K562 (cell line): ENCODE measurements around the gene ODF4. TPM values are rescaled to one million over a fixed set of nuclear protein-coding genes. Genes with fewer than 3 reads are reported as not detected.

Experiments used
- CXXC5 ChIP-seq: fragments of 250-450 bp; sonication (Bioruptor Pico); IDR thresholded peaks from 2 replicates; pipeline ENCODE4 v1.8.0; 2022; ENCODE audit warnings: inconsistent platforms, mild to moderate bottlenecking, moderate library complexity
- DIDO1 ChIP-seq: fragments of 450-650 bp; IDR thresholded peaks from 2 replicates; pipeline ENCODE4 v1.6.1; 2016; ENCODE audit warnings: low read depth, missing biosample characterization, missing genetic modification characterization
- E2F6 ChIP-seq, 2 experiments: IDR thresholded peaks; 2 replicates each; pipeline ENCODE4 v1.6.1; 2011; ENCODE audit warnings: borderline replicate concordance in 1 of 2, control low read depth in 1 of 2, low read depth in 1 of 2, low read length in 1 of 2, mild to moderate bottlenecking in 1 of 2, mixed read lengths in 1 of 2, moderate library complexity in 1 of 2; ENCODE audit not compliant: insufficient read depth in 1 of 2, insufficient read length in 1 of 2, poor library complexity in 1 of 2, severe bottlenecking in 1 of 2; ENCODE audit errors: extremely low read depth in 1 of 2
- FOSL1 ChIP-seq: fragments of 200-800 bp; sonication (Bioruptor generic); conservative IDR thresholded peaks from 2 replicates; pipeline ENCODE4 v1.6.1; 2016; ENCODE audit warnings: missing genetic modification characterization, missing compliant biosample characterization
- RFX1 ChIP-seq: fragments of 450-650 bp; IDR thresholded peaks from 2 replicates; pipeline ENCODE4 v1.6.1; 2016; ENCODE audit warnings: mild to moderate bottlenecking, moderate library complexity
- ZNF174 ChIP-seq: fragments of 250-450 bp; sonication (Bioruptor Pico); IDR thresholded peaks from 2 replicates; pipeline ENCODE4 v1.4.0; 2020; ENCODE audit warnings: mild to moderate bottlenecking
- ZNF583 ChIP-seq: fragments of 250-450 bp; sonication (Bioruptor Pico); IDR thresholded peaks from 2 replicates; pipeline ENCODE4 v1.4.0; 2020
- ZZZ3 ChIP-seq: fragments of 450-650 bp; IDR thresholded peaks from 2 replicates; pipeline ENCODE4 v1.6.1; 2016; ENCODE audit warnings: antibody characterized with exemption, mild to moderate bottlenecking, moderate library complexity
- polyA plus RNA-seq, 8 experiments: library from polyadenylated mRNA; depleted of rRNA in 4 of 8; stranded (reverse) in 5 of 8; unstranded in 3 of 8; fragments of >200 nt; fragmentation: Nextera tagmentation in 2 of 8; fragmentation: Illumina TruSeq in 1 of 8; extraction: Ambion mirVana in 2 of 8; extraction: Trizol in 1 of 8; gene quantifications; 2 replicates each; pipeline versions ENCODE4 v1.2.1 to v1.2.3, GENCODE V29; 2011 to 2014; ENCODE audit warnings: inconsistent platforms in 1 of 8, missing spikeins in 1 of 8
- total RNA-seq, 7 experiments: library from RNA; depleted of rRNA in 6 of 7; stranded (reverse); fragments of >200 nt in 6 of 7; fragmentation: Illumina TruSeq in 2 of 7; extraction: Trizol in 2 of 7; gene quantifications; 2 replicates each; pipeline versions ENCODE4 v1.2.1 to v1.2.3, GENCODE V29; 2011 to 2021; ENCODE audit warnings: low replicate concordance in 1 of 7
- TF ChIP-seq, protein P1 (sequence below): sonication (generic); formaldehyde crosslinking; IDR thresholded peaks from 2 replicates; pipeline ENCODE4 v1.8.0; 2022; ENCODE audit warnings: mild to moderate bottlenecking, missing genetic modification reagents, borderline replicate concordance

Gene ODF4
- total and polyA plus RNA-seq, 9 of the 15 experiments (the other 6 are each of a cell fraction or from before 2014, with no cell fraction given), result not detected

GRCh38 chr17:8384801-8385378 lies 45.2 kb downstream of the ODF4 start (continued):
- TF ChIP-seq E2F6 (IDR thresholded peaks at IDR 0.05; ENCODE audit: borderline replicate concordance in 1 of 2, extremely low read depth in 1 of 2, insufficient read depth in 1 of 2, insufficient read length in 1 of 2, low read depth in 1 of 2, low read length in 1 of 2, poor library complexity in 1 of 2, severe bottlenecking in 1 of 2) (peak; percentile 68 to 80), ZZZ3 (no peak), ZNF583 (CRISPR knock-in tag) (no peak), ZNF174 (CRISPR knock-in tag) (no peak), CXXC5 (peak; percentile 28; the same call in 1 of the 2 replicates), DIDO1 (tag) (no peak), RFX1 (no peak), FOSL1 (tag) (0 out of 2 replicates have a peak, but pooled peaks have one; percentile 17)
- TF ChIP-seq, protein P1, sequence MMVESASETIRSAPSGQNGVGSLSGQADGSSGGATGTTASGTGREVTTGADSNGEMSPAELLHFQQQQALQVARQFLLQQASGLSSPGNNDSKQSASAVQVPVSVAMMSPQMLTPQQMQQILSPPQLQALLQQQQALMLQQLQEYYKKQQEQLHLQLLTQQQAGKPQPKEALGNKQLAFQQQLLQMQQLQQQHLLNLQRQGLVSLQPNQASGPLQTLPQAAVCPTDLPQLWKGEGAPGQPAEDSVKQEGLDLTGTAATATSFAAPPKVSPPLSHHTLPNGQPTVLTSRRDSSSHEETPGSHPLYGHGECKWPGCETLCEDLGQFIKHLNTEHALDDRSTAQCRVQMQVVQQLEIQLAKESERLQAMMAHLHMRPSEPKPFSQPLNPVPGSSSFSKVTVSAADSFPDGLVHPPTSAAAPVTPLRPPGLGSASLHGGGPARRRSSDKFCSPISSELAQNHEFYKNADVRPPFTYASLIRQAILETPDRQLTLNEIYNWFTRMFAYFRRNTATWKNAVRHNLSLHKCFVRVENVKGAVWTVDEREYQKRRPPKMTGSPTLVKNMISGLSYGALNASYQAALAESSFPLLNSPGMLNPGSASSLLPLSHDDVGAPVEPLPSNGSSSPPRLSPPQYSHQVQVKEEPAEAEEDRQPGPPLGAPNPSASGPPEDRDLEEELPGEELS (CRISPR knock-in tag), result no peak
